Kidney epithelial cell (primary cell): ENCODE measurements around the gene SLC10A4. TPM values are rescaled to one million over a fixed set of nuclear protein-coding genes. Genes with fewer than 3 reads are reported as not detected.

ENCODE experiments used
- DNase-seq: peaks from one replicate; pipeline ENCODE4 v3.0.0-alpha.2; 2010; ENCODE audit warnings: low read depth
- H3K27me3 ChIP-seq: 2 replicates; pipeline ENCODE4 v1.6.0; 2011; ENCODE audit warnings: low read length; ENCODE audit not compliant: control insufficient read depth, insufficient read depth
- H3K36me3 ChIP-seq: 2 replicates; pipeline ENCODE4 v1.5.1; 2011; ENCODE audit warnings: low read length; ENCODE audit not compliant: control insufficient read depth, insufficient read depth
- H3K4me3 ChIP-seq: 2 replicates; pipeline ENCODE4 v1.5.1; 2011; ENCODE audit warnings: low read depth, mild to moderate bottlenecking, control low read depth, low read length
- CTCF ChIP-seq: IDR thresholded peaks from 2 replicates; pipeline ENCODE4 v1.5.1; 2011; ENCODE audit warnings: mild to moderate bottlenecking, moderate library complexity, low read length, control low read depth, inconsistent platforms; ENCODE audit not compliant: insufficient read depth, poor library complexity, severe bottlenecking
- total RNA-seq: library from RNA; depleted of rRNA; stranded (reverse); fragments of >200 nt; gene quantifications from 2 replicates; pipeline ENCODE4 v1.2.3, GENCODE V29; 2015

The SLC10A4 gene
- total RNA-seq, 1 donor from 2014 or later, result 0.58 TPM

DNA sequence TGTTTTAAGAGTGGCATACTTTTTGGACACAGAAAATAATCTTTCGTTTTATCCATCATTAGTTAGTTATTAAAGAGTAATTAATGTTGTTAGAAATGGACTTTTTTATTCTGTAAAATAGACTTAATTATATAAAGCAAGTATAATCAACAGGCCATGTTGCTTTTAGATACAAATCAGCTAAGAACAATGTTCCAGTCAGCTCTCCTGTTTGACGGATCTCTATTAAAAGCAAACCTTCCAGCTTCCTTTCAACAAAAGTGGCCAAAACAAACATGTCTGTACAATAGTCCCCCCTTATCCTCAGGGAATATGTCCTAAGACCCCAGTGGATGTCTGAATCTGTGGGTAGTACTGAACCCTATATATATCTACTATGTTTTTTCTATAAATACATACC, 4.9 kb upstream of the SLC10A4 start:
- H3K27me3 ChIP-seq, result peaks cover 15% of the 10 kb centered on the region
- H3K4me3 ChIP-seq, result no peak overlapping the region
- TF ChIP-seq CTCF, result no peak
- H3K36me3 ChIP-seq, result no peaks in the 10 kb centered on the region
- no peak for DNase-seq

- Histone ChIP-seq H3K4me3 (no peak overlapping the region), H3K27me3 (peaks cover 33% of the 10 kb centered on the region), H3K36me3 (no peaks in the 10 kb centered on the region)
- no peak for DNase-seq
- TF ChIP-seq CTCF, result no peak
Observed at GRCh38 chr4:48481581-48481980, 1.6 kb upstream of the SLC10A4 start.

GRCh38 chr4:48483777-48484493, 792 bp downstream of the SLC10A4 start:
- peaks cover 36% of the 10 kb centered on the region for H3K27me3 ChIP-seq
- no peak for TF ChIP-seq CTCF
- H3K4me3 ChIP-seq, result no peak overlapping the region
- DNase-seq, result no peak
- no peaks in the 10 kb centered on the region for H3K36me3 ChIP-seq

DNA sequence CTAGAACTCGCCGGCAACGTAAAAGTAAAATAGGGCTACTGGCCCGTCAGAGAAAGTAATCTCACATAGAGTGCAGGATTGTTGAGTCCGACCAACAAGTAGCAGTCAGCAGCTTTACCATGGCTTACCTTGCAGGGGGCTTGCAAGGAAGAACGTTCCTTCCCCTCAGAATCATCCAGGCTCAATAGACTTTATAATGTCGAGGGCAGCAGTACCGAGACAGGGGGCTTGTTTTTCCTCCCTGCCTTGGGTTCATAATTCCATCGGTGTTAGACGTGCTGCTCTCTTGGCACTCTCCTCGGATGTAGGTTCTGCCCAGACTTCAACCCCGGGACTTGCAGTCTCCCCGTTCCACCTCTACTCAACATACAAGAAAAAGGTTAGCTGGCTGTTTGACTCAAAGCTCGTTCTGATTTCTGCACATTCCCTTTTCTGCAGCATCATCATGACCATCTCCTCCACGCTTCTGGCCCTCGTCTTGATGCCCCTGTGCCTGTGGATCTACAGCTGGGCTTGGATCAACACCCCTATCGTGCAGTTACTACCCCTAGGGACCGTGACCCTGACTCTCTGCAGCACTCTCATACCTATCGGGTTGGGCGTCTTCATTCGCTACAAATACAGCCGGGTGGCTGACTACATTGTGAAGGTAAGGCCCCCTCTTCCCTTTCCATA, 1.5 kb downstream of the SLC10A4 start:
- Histone ChIP-seq H3K4me3 (no peak overlapping the region), H3K27me3 (peaks cover 40% of the 10 kb centered on the region), H3K36me3 (no peaks in the 10 kb centered on the region)
- no peak for TF ChIP-seq CTCF
- no peak for DNase-seq

- no peak for DNase-seq
- Histone ChIP-seq H3K27me3 (peaks cover 34% of the 10 kb centered on the region), H3K4me3 (no peak overlapping the region), H3K36me3 (no peaks in the 10 kb centered on the region)
- no peak for TF ChIP-seq CTCF
Observed at GRCh38 chr4:48489683-48490011, 6.5 kb downstream of the SLC10A4 start.

DNA sequence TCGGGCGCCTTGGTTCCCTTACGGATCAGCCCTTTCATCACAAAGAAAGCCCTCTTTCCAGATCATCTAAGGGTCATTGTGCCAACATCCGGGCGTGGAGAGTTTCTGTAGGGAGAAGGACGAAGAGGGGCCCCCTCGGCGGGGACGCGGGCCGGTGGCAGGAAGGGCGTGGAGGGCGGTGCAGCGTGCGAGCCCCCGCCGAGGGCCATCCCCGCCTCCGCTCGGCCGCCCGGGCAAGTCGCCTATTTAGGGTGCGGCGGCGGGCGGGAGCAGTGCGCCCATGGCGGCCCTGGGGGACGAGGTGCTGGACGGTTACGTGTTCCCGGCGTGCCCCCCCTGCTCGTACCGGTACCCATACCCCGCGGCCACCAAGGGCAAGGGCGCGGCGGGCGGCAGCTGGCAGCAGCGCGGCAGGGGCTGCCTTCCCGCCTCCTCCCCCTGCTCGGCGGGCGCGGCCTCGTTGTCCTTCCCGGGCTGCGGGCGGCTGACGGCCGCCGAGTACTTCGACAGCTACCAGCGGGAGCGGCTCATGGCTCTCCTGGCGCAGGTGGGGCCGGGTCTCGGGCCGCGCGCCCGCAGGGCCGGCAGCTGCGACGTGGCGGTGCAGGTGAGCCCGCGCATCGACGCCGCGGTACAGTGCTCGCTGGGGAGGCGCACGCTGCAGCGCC, 7.0 kb downstream of the SLC10A4 start, which contains the start of gene ZAR1:
Gene ZAR1, plus strand, starts transcription at position 241 of the 668 bp plus-strand sequence. Its CDS starts 40 bp downstream, at position 281.
- peak within 1 kb of the TSS; percentile 7 for H3K4me3 ChIP-seq
- no peak for TF ChIP-seq CTCF
- no peak for DNase-seq
- H3K36me3 ChIP-seq, result no peaks in the 10 kb centered on the region
- H3K27me3 ChIP-seq, result peaks cover 29% of the 10 kb centered on the region
